ENCODE results near the gene NPTX1.

DNA sequence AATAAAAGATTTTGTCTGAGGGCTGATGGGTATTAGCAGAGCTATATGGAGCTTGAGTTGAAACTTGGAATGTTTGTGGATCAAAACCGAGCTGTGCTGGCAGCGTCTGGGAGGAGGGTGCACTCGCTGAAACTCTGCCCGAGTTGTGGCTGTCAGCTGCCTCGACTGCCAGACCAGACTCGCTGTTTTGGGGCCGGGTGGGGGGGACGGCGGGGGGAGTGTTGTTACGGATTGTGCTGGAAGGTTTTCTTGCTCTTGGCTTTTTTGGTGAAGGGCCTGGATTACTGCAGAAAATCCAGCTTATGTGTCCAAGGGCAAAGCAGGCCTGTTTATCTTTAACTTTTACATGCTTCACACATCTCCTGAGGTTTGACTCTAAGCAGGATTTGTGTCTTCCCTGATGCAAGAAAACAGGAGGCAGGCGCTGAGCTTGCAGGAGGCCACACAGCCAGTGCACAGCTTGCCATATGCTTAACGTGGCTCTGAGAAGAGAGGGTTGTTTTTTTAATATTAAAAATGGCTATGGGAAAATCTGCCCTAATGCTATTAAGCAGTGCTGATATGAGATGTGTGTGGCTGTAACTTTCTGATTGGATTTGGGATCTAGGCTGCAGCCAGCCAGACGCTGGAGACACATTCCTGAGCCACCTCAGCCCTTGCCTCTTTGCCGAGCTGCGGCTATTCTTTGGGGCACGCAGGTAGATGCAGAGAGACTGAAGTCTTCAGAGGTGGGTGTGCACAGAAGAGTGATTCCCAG lies 47.7 kb upstream of the NPTX1 start:
- no peak for TF ChIP-seq ZNF274 (IDR thresholded peaks at IDR 0.05; ENCODE audit: low read depth, low read length)
- no peak for TF ChIP-seq SUZ12 (IDR thresholded peaks at IDR 0.05; ENCODE audit: extremely low read depth, insufficient read depth, insufficient read length)

Data from NT2/D1 (cell line).